HepG2 (cell line): Measurements from ENCODE around the gene MIB2. TPM values are rescaled to one million over a fixed set of nuclear protein-coding genes. Genes with fewer than 3 reads are reported as not detected.

Experiments
- ATAC-seq: fragments of 200-7000 bp; cut with Tn5 transposase; 3 replicates; pipeline ENCODE4 v1.9.1; 2020; ENCODE audit warnings: mild to moderate bottlenecking, moderate library complexity
- BruUV-seq: library from RNA; stranded (reverse); fragments of 400-500 nt; replicated peaks from 2 replicates; lab custom pipeline; 2021; lab: Mats Ljungman, UMichigan
- CTCF ChIA-PET: fragments of 300-600 bp; formaldehyde crosslinking; extraction: SDS; loops from one replicate; lab custom pipeline; 2021; ENCODE audit warnings: low total read pairs, inconsistent platforms, low intra/inter-chr PET ratio; lab: Yijun Ruan, JAX
- POLR2A ChIA-PET: fragments of 350-600 bp; sonication (Branson Sonifier 250); formaldehyde crosslinking; loops from one replicate; lab custom pipeline; 2020; ENCODE audit warnings: antibody characterized with exemption, inconsistent platforms; lab: Yijun Ruan, JAX
- DNase-seq: peaks from one replicate; pipeline ENCODE4 v3.0.0-alpha.2; 2015; ENCODE audit warnings: low spot score
- FAIRE-seq: peaks from 3 replicates; lab custom pipeline; 2011; peaks lifted over from hg19 to GRCh38; lab: Jason Lieb, UNC
- H2AFZ ChIP-seq: one replicate; pipeline ENCODE4 v1.6.1; 2011; ENCODE audit warnings: low read length, inconsistent platforms
- H3K27ac ChIP-seq: fragments of 300-600 bp; 3 replicates; pipeline ENCODE4 v1.8.0; 2011; ENCODE audit warnings: mixed run types, mild to moderate bottlenecking, mixed read lengths, low read length, inconsistent platforms; ENCODE audit not compliant: insufficient read depth; ENCODE audit errors: extremely low read length
- H3K27me3 ChIP-seq, 2 experiments: fragments of 200-600 bp in 1 of 2; 2 replicates in 1 of 2; 3 replicates in 1 of 2; pipeline versions ENCODE4 v1.6.0 to v1.8.0; 2011; ENCODE audit warnings: low read length in 2 of 2, mild to moderate bottlenecking in 2 of 2, moderate library complexity in 2 of 2, inconsistent platforms in 1 of 2; ENCODE audit not compliant: insufficient read depth in 2 of 2, control insufficient read depth in 1 of 2
- H3K36me3 ChIP-seq, 2 experiments: fragments of 200-600 bp in 1 of 2; replicated peaks in 1 of 2; 2 replicates in 1 of 2; 3 replicates in 1 of 2; pipeline versions ENCODE4 v1.5.1 to v1.8.0; 2011; ENCODE audit warnings: low read length in 2 of 2, inconsistent platforms in 1 of 2; ENCODE audit not compliant: insufficient read depth in 2 of 2, control insufficient read depth in 1 of 2
- H3K4me1 ChIP-seq: 2 replicates; pipeline ENCODE4 v1.5.1; 2012; ENCODE audit warnings: low read length, inconsistent platforms; ENCODE audit not compliant: insufficient read depth
- H3K4me2 ChIP-seq: 2 replicates; pipeline ENCODE4 v1.6.0; 2011; ENCODE audit warnings: low read depth, low read length, inconsistent platforms
- H3K4me3 ChIP-seq, 3 experiments: fragments of 200-600 bp in 1 of 3; sonication (generic), shearing (Covaris generic) in 1 of 3; replicated peaks in 1 of 3; 2 replicates each; pipeline ENCODE4 v1.5.1; 2011 to 2016; ENCODE audit warnings: low read length in 3 of 3, inconsistent platforms in 2 of 3, low read depth in 2 of 3, mild to moderate bottlenecking in 2 of 3, control low read depth in 1 of 3, mixed read lengths in 1 of 3; ENCODE audit not compliant: insufficient read depth in 1 of 3
- H3K79me2 ChIP-seq: one replicate; pipeline ENCODE4 v1.6.1; 2011; ENCODE audit warnings: low read length, inconsistent platforms; ENCODE audit not compliant: insufficient read depth
- H3K9ac ChIP-seq: 2 replicates; pipeline ENCODE4 v1.6.0; 2011; ENCODE audit warnings: mild to moderate bottlenecking, low read depth, low read length, inconsistent platforms; ENCODE audit not compliant: insufficient read depth
- H3K9me3 ChIP-seq: 2 replicates; pipeline ENCODE4 v1.5.1; 2012; ENCODE audit warnings: mild to moderate bottlenecking, low read length
- H4K20me1 ChIP-seq: 2 replicates; pipeline ENCODE4 v1.6.0; 2011; ENCODE audit warnings: inconsistent platforms, mild to moderate bottlenecking, low read length, moderate library complexity; ENCODE audit not compliant: insufficient read depth
- HDAC2 ChIP-seq: sonication (generic); formaldehyde crosslinking; IDR thresholded peaks from 2 replicates; pipeline ENCODE4 v1.4.0; 2020; ENCODE audit warnings: missing genetic modification reagents
- KLF9 ChIP-seq: IDR thresholded peaks from 2 replicates; pipeline ENCODE4 v1.6.1; 2016; ENCODE audit warnings: low read depth
- WGBS: methylation state at CpG from one replicate; pipeline ENCODE4 v1.1.6; 2017; ENCODE audit warnings: low lambda C conversion rate; 5-methylcytosine and 5-hydroxymethylcytosine counted together
- in situ Hi-C: cut with HindIII; loops from 2 replicates; pipeline ENCODE4 v1.10.0; 2017; ENCODE audit warnings: low pct_unique_long_range_greater_than_20kb; ENCODE audit not compliant: extremely low pct_ligation_motif_present
- intact Hi-C: fragments of 100-400 bp; cut with micrococcal nuclease; formaldehyde crosslinking; loops from one replicate; pipeline ENCODE4 v1.10.0; 2022; ENCODE audit not compliant: unreplicated experiment
- polyA plus RNA-seq, 8 experiments: library from polyadenylated mRNA; depleted of rRNA in 3 of 8; stranded (reverse) in 7 of 8; unstranded in 1 of 8; fragments of >200 nt; fragmentation: Illumina TruSeq in 4 of 8; extraction: Trizol in 4 of 8; gene quantifications; 2 replicates each; pipeline versions ENCODE4 v1.2.1 to v1.2.3, GENCODE V29; 2011 to 2016; ENCODE audit warnings: low read depth in 4 of 8, missing spikeins in 1 of 8, mixed read lengths in 1 of 8; ENCODE audit not compliant: insufficient read depth in 1 of 8
- total RNA-seq, 5 experiments: library from RNA; depleted of rRNA; stranded (reverse); fragments of >200 nt; fragmentation: Illumina TruSeq; extraction: Trizol; gene quantifications; 2 replicates each; pipeline ENCODE4 v1.2.3, GENCODE V29; 2016; ENCODE audit warnings: low read depth in 1 of 5
- TF ChIP-seq, protein P1 (sequence below): sonication (generic); formaldehyde crosslinking; IDR thresholded peaks from 2 replicates; pipeline ENCODE4 v1.4.0; 2020; ENCODE audit warnings: mild to moderate bottlenecking, missing genetic modification reagents
- TF ChIP-seq, protein P2 (sequence below): sonication (generic); formaldehyde crosslinking; IDR thresholded peaks from 2 replicates; pipeline ENCODE4 v1.5.0; 2020; ENCODE audit warnings: mild to moderate bottlenecking, missing genetic modification reagents, borderline replicate concordance
- TF ChIP-seq, protein P3 (sequence below): sonication (generic); formaldehyde crosslinking; IDR thresholded peaks from 2 replicates; pipeline ENCODE4 v1.4.0; 2020; ENCODE audit warnings: mild to moderate bottlenecking, missing genetic modification reagents

MIB2 gene
- total and polyA plus RNA-seq, 2 of the 13 experiments (the other 11 are each of a cell fraction or from before 2014, with no cell fraction given): 19.9 to 30.4 TPM

DNA sequence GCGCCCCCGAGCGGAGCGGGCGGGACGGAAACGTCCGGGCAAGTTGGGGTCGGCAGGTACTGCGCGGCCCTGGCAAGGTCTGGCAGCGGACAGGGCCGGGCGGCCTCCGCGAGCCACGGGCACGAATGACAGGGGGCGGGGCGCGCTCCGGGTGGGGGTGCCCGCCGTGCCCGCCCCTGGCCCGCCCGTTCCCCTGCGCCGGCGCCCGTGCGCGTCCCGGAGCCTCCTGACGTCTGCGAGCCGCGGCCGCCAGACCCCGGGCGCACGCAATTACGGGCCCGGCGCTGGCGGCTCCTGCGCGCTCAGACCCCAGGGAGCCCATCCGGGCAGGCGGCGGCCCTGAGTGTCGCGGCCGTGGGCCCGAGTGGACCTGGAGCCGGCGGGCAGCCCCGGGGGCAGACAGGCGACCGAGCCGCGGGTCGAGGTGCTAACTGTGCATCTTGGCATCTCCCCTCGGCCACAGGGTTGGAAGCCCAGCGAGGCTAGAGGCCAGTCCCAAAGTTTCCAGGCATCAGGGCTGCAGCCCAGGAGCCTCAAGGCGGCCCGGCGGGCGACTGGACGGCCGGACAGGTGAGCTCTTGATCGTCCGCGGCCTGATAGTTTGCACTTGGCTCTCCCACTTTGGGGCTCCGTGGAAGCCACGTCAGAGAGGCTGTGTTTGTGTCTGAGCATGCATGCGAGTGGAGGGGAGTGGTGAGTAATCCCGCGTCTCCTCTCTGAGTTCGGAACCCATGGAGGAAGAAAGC lies 918 bp downstream of the MIB2 start:
- intact Hi-C loops: no loop called here
- no peak for TF ChIP-seq HDAC2 (CRISPR knock-in tag)
- TF ChIP-seq, protein P1, sequence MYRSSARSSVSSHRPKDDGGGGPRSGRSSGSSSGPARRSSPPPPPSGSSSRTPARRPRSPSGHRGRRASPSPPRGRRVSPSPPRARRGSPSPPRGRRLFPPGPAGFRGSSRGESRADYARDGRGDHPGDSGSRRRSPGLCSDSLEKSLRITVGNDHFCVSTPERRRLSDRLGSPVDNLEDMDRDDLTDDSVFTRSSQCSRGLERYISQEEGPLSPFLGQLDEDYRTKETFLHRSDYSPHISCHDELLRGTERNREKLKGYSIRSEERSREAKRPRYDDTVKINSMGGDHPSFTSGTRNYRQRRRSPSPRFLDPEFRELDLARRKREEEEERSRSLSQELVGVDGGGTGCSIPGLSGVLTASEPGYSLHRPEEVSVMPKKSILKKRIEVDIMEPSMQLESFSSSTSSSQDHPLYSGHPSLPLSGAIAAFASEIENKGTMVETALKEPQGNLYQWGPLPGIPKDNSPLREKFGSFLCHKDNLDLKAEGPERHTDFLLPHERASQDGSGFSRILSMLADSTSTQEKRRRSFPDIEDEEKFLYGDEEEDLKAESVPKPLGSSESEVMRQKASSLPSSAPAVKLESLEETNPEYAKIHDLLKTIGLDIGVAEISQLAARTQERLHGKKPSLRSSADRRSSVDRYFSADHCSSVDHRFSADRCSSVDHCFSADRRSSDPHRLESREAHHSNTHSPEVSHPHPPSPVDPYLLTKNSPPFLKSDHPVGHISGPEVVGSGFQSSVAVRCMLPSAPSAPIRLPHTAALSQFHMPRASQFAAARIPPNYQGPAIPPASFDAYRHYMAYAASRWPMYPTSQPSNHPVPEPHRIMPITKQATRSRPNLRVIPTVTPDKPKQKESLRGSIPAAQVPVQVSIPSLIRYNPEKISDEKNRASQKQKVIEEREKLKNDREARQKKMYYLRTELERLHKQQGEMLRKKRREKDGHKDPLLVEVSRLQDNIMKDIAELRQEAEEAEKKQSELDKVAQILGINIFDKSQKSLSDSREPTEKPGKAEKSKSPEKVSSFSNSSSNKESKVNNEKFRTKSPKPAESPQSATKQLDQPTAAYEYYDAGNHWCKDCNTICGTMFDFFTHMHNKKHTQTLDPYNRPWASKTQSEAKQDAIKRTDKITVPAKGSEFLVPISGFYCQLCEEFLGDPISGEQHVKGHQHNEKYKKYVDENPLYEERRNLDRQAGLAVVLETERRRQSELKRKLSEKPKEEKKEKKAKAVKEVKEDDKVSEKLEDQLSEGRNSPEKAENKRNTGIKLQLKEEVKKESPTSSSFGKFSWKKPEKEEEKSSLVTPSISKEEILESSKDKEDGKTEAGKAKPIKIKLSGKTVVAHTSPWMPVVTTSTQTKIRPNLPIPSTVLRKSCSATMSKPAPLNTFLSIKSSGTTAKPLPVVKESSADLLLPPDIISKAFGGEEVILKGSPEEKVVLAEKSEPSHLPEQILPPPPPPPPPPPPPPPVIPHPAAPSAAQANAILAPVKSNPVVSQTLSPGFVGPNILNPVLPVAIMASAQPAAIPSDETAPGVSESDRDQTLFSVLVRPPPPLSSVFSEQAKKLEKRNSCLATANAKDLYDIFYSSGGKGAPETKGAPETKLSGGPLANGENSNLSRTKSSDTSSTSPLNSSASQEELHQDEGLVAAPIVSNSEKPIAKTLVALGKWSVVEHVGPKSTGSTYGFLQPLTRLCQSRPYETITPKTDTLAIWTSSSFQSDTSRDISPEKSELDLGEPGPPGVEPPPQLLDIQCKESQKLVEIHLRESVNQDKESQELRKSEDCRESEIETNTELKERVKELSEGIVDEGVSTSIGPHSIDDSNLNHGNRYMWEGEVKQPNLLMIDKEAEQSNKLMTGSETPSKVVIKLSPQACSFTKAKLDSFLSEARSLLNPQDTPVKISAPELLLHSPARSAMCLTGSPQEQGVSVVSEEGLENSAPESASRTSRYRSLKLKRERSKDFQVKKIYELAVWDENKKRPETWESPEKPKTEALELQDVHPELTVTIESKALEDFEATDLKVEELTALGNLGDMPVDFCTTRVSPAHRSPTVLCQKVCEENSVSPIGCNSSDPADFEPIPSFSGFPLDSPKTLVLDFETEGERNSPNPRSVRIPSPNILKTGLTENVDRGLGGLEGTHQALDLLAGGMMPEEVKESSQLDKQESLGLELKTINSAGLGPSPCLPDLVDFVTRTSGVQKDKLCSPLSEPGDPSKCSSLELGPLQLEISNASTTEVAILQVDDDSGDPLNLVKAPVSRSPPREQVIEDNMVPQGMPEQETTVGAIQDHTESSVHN (CRISPR knock-in tag): no peak
- TF ChIP-seq, protein P2, sequence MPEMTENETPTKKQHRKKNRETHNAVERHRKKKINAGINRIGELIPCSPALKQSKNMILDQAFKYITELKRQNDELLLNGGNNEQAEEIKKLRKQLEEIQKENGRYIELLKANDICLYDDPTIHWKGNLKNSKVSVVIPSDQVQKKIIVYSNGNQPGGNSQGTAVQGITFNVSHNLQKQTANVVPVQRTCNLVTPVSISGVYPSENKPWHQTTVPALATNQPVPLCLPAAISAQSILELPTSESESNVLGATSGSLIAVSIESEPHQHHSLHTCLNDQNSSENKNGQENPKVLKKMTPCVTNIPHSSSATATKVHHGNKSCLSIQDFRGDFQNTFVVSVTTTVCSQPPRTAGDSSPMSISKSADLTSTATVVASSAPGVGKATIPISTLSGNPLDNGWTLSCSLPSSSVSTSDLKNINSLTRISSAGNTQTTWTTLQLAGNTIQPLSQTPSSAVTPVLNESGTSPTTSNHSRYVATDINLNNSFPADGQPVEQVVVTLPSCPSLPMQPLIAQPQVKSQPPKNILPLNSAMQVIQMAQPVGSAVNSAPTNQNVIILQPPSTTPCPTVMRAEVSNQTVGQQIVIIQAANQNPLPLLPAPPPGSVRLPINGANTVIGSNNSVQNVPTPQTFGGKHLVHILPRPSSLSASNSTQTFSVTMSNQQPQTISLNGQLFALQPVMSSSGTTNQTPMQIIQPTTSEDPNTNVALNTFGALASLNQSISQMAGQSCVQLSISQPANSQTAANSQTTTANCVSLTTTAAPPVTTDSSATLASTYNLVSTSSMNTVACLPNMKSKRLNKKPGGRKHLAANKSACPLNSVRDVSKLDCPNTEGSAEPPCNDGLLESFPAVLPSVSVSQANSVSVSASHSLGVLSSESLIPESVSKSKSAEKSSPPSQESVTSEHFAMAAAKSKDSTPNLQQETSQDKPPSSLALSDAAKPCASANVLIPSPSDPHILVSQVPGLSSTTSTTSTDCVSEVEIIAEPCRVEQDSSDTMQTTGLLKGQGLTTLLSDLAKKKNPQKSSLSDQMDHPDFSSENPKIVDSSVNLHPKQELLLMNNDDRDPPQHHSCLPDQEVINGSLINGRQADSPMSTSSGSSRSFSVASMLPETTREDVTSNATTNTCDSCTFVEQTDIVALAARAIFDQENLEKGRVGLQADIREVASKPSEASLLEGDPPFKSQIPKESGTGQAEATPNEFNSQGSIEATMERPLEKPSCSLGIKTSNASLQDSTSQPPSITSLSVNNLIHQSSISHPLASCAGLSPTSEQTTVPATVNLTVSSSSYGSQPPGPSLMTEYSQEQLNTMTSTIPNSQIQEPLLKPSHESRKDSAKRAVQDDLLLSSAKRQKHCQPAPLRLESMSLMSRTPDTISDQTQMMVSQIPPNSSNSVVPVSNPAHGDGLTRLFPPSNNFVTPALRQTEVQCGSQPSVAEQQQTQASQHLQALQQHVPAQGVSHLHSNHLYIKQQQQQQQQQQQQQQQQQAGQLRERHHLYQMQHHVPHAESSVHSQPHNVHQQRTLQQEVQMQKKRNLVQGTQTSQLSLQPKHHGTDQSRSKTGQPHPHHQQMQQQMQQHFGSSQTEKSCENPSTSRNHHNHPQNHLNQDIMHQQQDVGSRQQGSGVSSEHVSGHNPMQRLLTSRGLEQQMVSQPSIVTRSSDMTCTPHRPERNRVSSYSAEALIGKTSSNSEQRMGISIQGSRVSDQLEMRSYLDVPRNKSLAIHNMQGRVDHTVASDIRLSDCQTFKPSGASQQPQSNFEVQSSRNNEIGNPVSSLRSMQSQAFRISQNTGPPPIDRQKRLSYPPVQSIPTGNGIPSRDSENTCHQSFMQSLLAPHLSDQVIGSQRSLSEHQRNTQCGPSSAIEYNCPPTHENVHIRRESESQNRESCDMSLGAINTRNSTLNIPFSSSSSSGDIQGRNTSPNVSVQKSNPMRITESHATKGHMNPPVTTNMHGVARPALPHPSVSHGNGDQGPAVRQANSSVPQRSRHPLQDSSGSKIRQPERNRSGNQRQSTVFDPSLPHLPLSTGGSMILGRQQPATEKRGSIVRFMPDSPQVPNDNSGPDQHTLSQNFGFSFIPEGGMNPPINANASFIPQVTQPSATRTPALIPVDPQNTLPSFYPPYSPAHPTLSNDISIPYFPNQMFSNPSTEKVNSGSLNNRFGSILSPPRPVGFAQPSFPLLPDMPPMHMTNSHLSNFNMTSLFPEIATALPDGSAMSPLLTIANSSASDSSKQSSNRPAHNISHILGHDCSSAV (CRISPR knock-in tag): no peak
- TF ChIP-seq, protein P3, sequence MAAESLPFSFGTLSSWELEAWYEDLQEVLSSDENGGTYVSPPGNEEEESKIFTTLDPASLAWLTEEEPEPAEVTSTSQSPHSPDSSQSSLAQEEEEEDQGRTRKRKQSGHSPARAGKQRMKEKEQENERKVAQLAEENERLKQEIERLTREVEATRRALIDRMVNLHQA (CRISPR knock-in tag): no peak
- no peak for TF ChIP-seq KLF9 (CRISPR knock-in tag)

More for the DNA sequence above, 918 bp downstream of the MIB2 start:
- ATAC-seq: peak; percentile 1; the same call in 2 of the 3 replicates
- Histone ChIP-seq H3K4me3 (peak overlapping the region; percentile 90 to 100 (median 98)), H3K36me3 (peaks cover 1 to 14% of the 10 kb centered on the region in 2 experiments; a peak in 2 of 5 replicates), H3K27ac (peak overlapping the region; percentile 99), H2AFZ (no peak overlapping the region), H3K9ac (peak overlapping the region; percentile 100), H3K4me2 (peak overlapping the region; percentile 91), H4K20me1 (peaks cover 8% of the 10 kb centered on the region; the same call in 1 of the 2 replicates), H3K27me3 (no peaks in the 10 kb centered on the region; a peak in 1 of 5 replicates), H3K79me2 (peaks cover 18% of the 10 kb centered on the region), H3K4me1 (peaks cover 36% of the 10 kb centered on the region), H3K9me3 (no peaks in the 10 kb centered on the region)
- no peak for FAIRE-seq
- DNase-seq: no peak
- in situ Hi-C loops: loop anchor here (5.0 kb wide), 1 partner anchor 39 kb away; no protein-coding TSS in a partner anchor
- ChIA-PET POLR2A (interaction anchor here (0.8 to 3.3 kb wide), 7 partner anchors 19 to 183 kb away, joined by 3 to 29 read pairs (median 4); no protein-coding TSS in a partner anchor), CTCF (no interaction called here)
- WGBS: no CpG with 5 or more reads among the region's 80 CpGs
- no TSS peak for BruUV-seq
